Peyer's patch (tissue), 4 donors: ENCODE measurements around the gene SWAP70. TPM values are rescaled to one million over a fixed set of nuclear protein-coding genes. Genes with fewer than 3 reads are reported as not detected.
A peak's percentile ranks its signal among the peaks of the same experiment; 100 is the strongest.

Experiments used
- DNase-seq, 3 donors: peaks; one replicate each; pipeline ENCODE4 v3.0.0-alpha.2; 2017 to 2019
- H3K27ac ChIP-seq, 4 donors: fragments of 200-600 bp; sonication (generic); one replicate each; pipeline ENCODE4 v1.5.1; 2016 to 2019
- H3K27me3 ChIP-seq, 2 donors: fragments of 200-600 bp; sonication (generic); one replicate each; pipeline ENCODE4 v1.5.1; 2019
- H3K36me3 ChIP-seq, 3 donors: fragments of 200-600 bp; sonication (generic); one replicate each; pipeline ENCODE4 v1.5.1; 2016 to 2019
- H3K4me1 ChIP-seq, 4 donors: fragments of 200-600 bp; sonication (generic); one replicate each; pipeline ENCODE4 v1.5.1; 2016 to 2019
- H3K4me3 ChIP-seq, 4 donors: fragments of 200-600 bp; sonication (generic); 1 replicate in 3 of 4; 2 replicates in 1 of 4; pipeline ENCODE4 v1.5.1; 2016 to 2019; ENCODE audit warnings: mild to moderate bottlenecking in 1 of 4
- H3K9me3 ChIP-seq, 4 donors: fragments of 200-600 bp; sonication (generic); one replicate each; pipeline ENCODE4 v1.5.1; 2016 to 2019; ENCODE audit warnings: mild to moderate bottlenecking in 1 of 4
- CTCF ChIP-seq, 6 experiments: fragments of 450-650 bp in 4 of 6; fragments of 200-600 bp in 2 of 6; sonication (generic) in 1 of 6; IDR thresholded peaks; one replicate each; pipeline ENCODE4 v1.5.1; 2017 to 2019; ENCODE audit warnings: antibody characterized with exemption in 6 of 6, mild to moderate bottlenecking in 3 of 6, moderate library complexity in 1 of 6
- POLR2A ChIP-seq, 2 donors: fragments of 450-650 bp; IDR thresholded peaks; one replicate each; pipeline ENCODE4 v1.5.1; 2017; ENCODE audit warnings: antibody characterized with exemption in 2 of 2, mild to moderate bottlenecking in 2 of 2, moderate library complexity in 2 of 2
- total RNA-seq, 4 donors: library from RNA; depleted of rRNA; stranded (reverse); fragments of >200 nt; gene quantifications; one replicate each; pipeline ENCODE4 v1.1.0, GENCODE V29; 2016

Gene SWAP70
- total RNA-seq, 4 donors from 2014 or later = 16.8 to 62.7 (median 26.1) TPM

- no peak for DNase-seq
- TF ChIP-seq CTCF (IDR thresholded peaks at IDR 0.05) (no peak), POLR2A (IDR thresholded peaks at IDR 0.05) (no peak)
- H3K36me3 ChIP-seq = peaks cover 0 to under 1% (median 0%) of the 10 kb centered on the region in 3 donors
- H3K27ac ChIP-seq = no peak overlapping the region
- H3K9me3 ChIP-seq = no peaks in the 10 kb centered on the region
- H3K4me3 ChIP-seq = no peak overlapping the region
- H3K4me1 ChIP-seq = peaks cover 0 to 15% (median 1%) of the 10 kb centered on the region in 4 donors
- H3K27me3 ChIP-seq = no peaks in the 10 kb centered on the region
Observed at GRCh38 chr11:9722893-9723292, 59.0 kb downstream of the SWAP70 start.

- TF ChIP-seq CTCF (IDR thresholded peaks at IDR 0.05) = peak in 1 of 6 experiments; percentile 14
- no peak for TF ChIP-seq POLR2A (IDR thresholded peaks at IDR 0.05)
- peak overlapping the region in 1 of 4 donors; percentile 21 for H3K27ac ChIP-seq
- no peaks in the 10 kb centered on the region for H3K9me3 ChIP-seq
- no peaks in the 10 kb centered on the region for H3K4me1 ChIP-seq
- H3K4me3 ChIP-seq = no peak overlapping the region
- DNase-seq = no peak
- H3K27me3 ChIP-seq = no peaks in the 10 kb centered on the region
- peaks cover 0 to 23% (median 0%) of the 10 kb centered on the region in 3 donors for H3K36me3 ChIP-seq
Observed at GRCh38 chr11:9726321-9727022, 62.6 kb downstream of the SWAP70 start.

GRCh38 chr11:9728058-9728457, 64.2 kb downstream of the SWAP70 start:
- DNase-seq = no peak
- H3K36me3 ChIP-seq = peaks cover 0 to 32% (median 0%) of the 10 kb centered on the region in 3 donors
- TF ChIP-seq CTCF (IDR thresholded peaks at IDR 0.05) (no peak), POLR2A (IDR thresholded peaks at IDR 0.05) (no peak)
- H3K27ac ChIP-seq = peak overlapping the region in 1 of 4 donors; percentile 21
- H3K4me1 ChIP-seq = no peaks in the 10 kb centered on the region
- no peak overlapping the region for H3K4me3 ChIP-seq
- no peaks in the 10 kb centered on the region for H3K27me3 ChIP-seq
- H3K9me3 ChIP-seq = no peaks in the 10 kb centered on the region

GRCh38 chr11:9731256-9731655, 67.4 kb downstream of the SWAP70 start:
- DNase-seq = no peak
- Histone ChIP-seq H3K9me3 (no peaks in the 10 kb centered on the region), H3K27me3 (no peaks in the 10 kb centered on the region), H3K4me3 (no peak overlapping the region), H3K36me3 (peaks cover 0 to 42% (median 0%) of the 10 kb centered on the region in 3 donors), H3K4me1 (no peaks in the 10 kb centered on the region), H3K27ac (no peak overlapping the region)
- no peak for TF ChIP-seq POLR2A (IDR thresholded peaks at IDR 0.05)
- TF ChIP-seq CTCF (IDR thresholded peaks at IDR 0.05) = no peak

- TF ChIP-seq CTCF (IDR thresholded peaks at IDR 0.05) (no peak), POLR2A (IDR thresholded peaks at IDR 0.05) (no peak)
- no peaks in the 10 kb centered on the region for H3K27me3 ChIP-seq
- peaks cover 0 to 42% (median 0%) of the 10 kb centered on the region in 3 donors for H3K36me3 ChIP-seq
- no peak for DNase-seq
- H3K4me3 ChIP-seq = no peak overlapping the region
- no peaks in the 10 kb centered on the region for H3K9me3 ChIP-seq
- H3K4me1 ChIP-seq = no peaks in the 10 kb centered on the region
- H3K27ac ChIP-seq = no peak overlapping the region
Observed at GRCh38 chr11:9732453-9732852, 68.6 kb downstream of the SWAP70 start.
